ENCODE data around the gene THNSL1. TPM values are rescaled to one million over a fixed set of nuclear protein-coding genes. Genes with fewer than 3 reads are reported as not detected.

The THNSL1 gene
- total and polyA plus RNA-seq, 2 donors (not counting 1 experiment from before 2014, with no cell fraction given) = 1.6 to 4.3 TPM

DNA sequence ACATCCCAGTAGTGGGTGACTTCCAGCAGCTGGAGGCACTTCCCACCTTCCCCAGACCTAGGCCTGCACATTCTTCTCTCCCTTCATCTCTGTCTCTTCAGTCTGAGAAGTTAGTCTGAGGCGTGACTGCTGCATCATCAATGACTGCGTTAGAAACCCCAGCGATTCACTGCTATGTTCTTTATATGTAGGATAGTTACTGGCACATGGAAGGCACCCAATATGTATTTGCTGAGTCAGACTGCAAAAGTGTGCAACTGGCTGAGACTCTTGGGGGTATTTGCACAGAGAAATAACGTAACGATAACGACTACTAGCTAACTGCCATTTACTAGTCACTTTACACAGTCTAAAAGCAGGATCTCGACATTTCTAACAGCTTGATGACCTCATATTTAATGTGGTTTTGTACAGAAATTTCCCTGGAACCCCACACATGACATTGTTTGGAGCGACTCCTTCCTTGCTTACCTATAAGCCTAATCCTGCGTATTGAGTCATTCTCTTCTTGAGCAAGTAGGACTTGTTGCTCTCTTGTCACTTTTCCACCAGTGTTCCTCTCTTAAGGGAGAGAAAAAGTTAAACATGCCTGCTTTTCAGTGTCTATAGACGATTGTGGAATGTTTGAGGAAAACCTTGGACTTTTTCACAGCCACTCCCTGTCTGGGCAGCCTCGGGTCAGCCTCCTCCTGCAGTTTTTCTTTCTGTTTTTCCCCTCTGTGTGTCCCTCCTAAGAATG is 45.5 kb downstream of the THNSL1 start:
- Histone ChIP-seq H4K20me1 (ENCODE audit: control insufficient read depth, extremely low read depth, insufficient read depth, low read length) (no peaks in the 10 kb centered on the region), H3K4me2 (ENCODE audit: extremely low read depth, insufficient read depth, low read length) (no peak overlapping the region), H3K79me2 (ENCODE audit: control insufficient read depth, insufficient read depth, low read length) (no peaks in the 10 kb centered on the region), H3K27me3 (ENCODE audit: control insufficient read depth, insufficient read depth, low read length) (no peaks in the 10 kb centered on the region), H3K9me3 (ENCODE audit: control insufficient read depth, insufficient read depth, low read depth, low read length) (no peaks in the 10 kb centered on the region), H3K9ac (ENCODE audit: insufficient read depth, low read length) (no peak overlapping the region), H3K36me3 (ENCODE audit: control insufficient read depth, insufficient read depth, low read length) (no peaks in the 10 kb centered on the region), H3K4me1 (ENCODE audit: control insufficient read depth, extremely low read depth, insufficient read depth, low read length) (no peaks in the 10 kb centered on the region), H3K27ac (ENCODE audit: insufficient read depth, low read length) (no peak overlapping the region), H2AFZ (ENCODE audit: low read length) (no peak overlapping the region), H3K4me3 (replicated peaks in 1 of 4; ENCODE audit: control extremely low read depth in 1 of 4, insufficient read depth in 1 of 4, low read depth in 3 of 4, low read length in 4 of 4) (no peak overlapping the region)
- no peak for TF ChIP-seq CTCF (conservative IDR thresholded peaks at IDR 0.05 in 1 of 2, IDR thresholded peaks at IDR 0.05 in 1 of 2; ENCODE audit: low read depth in 1 of 2, low read length in 2 of 2)
- no peak for TF ChIP-seq EZH2 (IDR thresholded peaks at IDR 0.05; ENCODE audit: low read length, missing control alignments)
- DNase-seq (ENCODE audit: low read depth in 2 of 2) = peak in 1 of 2 donors; percentile 78

- H3K36me3 ChIP-seq (ENCODE audit: control insufficient read depth, insufficient read depth, low read length) = no peaks in the 10 kb centered on the region
- no peak for DNase-seq (ENCODE audit: low read depth in 2 of 2)
- H3K79me2 ChIP-seq (ENCODE audit: control insufficient read depth, insufficient read depth, low read length) = no peaks in the 10 kb centered on the region
- H3K4me3 ChIP-seq (replicated peaks in 1 of 4; ENCODE audit: control extremely low read depth in 1 of 4, insufficient read depth in 1 of 4, low read depth in 3 of 4, low read length in 4 of 4) = no peak overlapping the region
- H3K27me3 ChIP-seq (ENCODE audit: control insufficient read depth, insufficient read depth, low read length) = no peaks in the 10 kb centered on the region
- no peaks in the 10 kb centered on the region for H3K4me1 ChIP-seq (ENCODE audit: control insufficient read depth, extremely low read depth, insufficient read depth, low read length)
- H2AFZ ChIP-seq (ENCODE audit: low read length) = no peak overlapping the region
- H3K9me3 ChIP-seq (ENCODE audit: control insufficient read depth, insufficient read depth, low read depth, low read length) = no peaks in the 10 kb centered on the region
- no peaks in the 10 kb centered on the region for H4K20me1 ChIP-seq (ENCODE audit: control insufficient read depth, extremely low read depth, insufficient read depth, low read length)
- H3K9ac ChIP-seq (ENCODE audit: insufficient read depth, low read length) = no peak overlapping the region
- H3K27ac ChIP-seq (ENCODE audit: insufficient read depth, low read length) = no peak overlapping the region
- TF ChIP-seq EZH2 (IDR thresholded peaks at IDR 0.05; ENCODE audit: low read length, missing control alignments) (no peak), CTCF (conservative IDR thresholded peaks at IDR 0.05 in 1 of 2, IDR thresholded peaks at IDR 0.05 in 1 of 2; ENCODE audit: low read depth in 1 of 2, low read length in 2 of 2) (no peak)
- no peak overlapping the region for H3K4me2 ChIP-seq (ENCODE audit: extremely low read depth, insufficient read depth, low read length)
Observed at GRCh38 chr10:25063157-25063556, 46.7 kb downstream of the THNSL1 start.

GRCh38 chr10:25063644-25064043 is 47.2 kb downstream of the THNSL1 start:
- no peaks in the 10 kb centered on the region for H4K20me1 ChIP-seq (ENCODE audit: control insufficient read depth, extremely low read depth, insufficient read depth, low read length)
- TF ChIP-seq EZH2 (IDR thresholded peaks at IDR 0.05; ENCODE audit: low read length, missing control alignments) = no peak
- TF ChIP-seq CTCF (conservative IDR thresholded peaks at IDR 0.05 in 1 of 2, IDR thresholded peaks at IDR 0.05 in 1 of 2; ENCODE audit: low read depth in 1 of 2, low read length in 2 of 2) = no peak
- DNase-seq (ENCODE audit: low read depth in 2 of 2) = no peak
- H3K4me1 ChIP-seq (ENCODE audit: control insufficient read depth, extremely low read depth, insufficient read depth, low read length) = no peaks in the 10 kb centered on the region
- no peaks in the 10 kb centered on the region for H3K9me3 ChIP-seq (ENCODE audit: control insufficient read depth, insufficient read depth, low read depth, low read length)
- H3K4me2 ChIP-seq (ENCODE audit: extremely low read depth, insufficient read depth, low read length) = no peak overlapping the region
- no peak overlapping the region for H2AFZ ChIP-seq (ENCODE audit: low read length)
- H3K4me3 ChIP-seq (replicated peaks in 1 of 4; ENCODE audit: control extremely low read depth in 1 of 4, insufficient read depth in 1 of 4, low read depth in 3 of 4, low read length in 4 of 4) = no peak overlapping the region
- no peak overlapping the region for H3K27ac ChIP-seq (ENCODE audit: insufficient read depth, low read length)
- H3K9ac ChIP-seq (ENCODE audit: insufficient read depth, low read length) = no peak overlapping the region
- H3K27me3 ChIP-seq (ENCODE audit: control insufficient read depth, insufficient read depth, low read length) = no peaks in the 10 kb centered on the region
- no peaks in the 10 kb centered on the region for H3K36me3 ChIP-seq (ENCODE audit: control insufficient read depth, insufficient read depth, low read length)
- no peaks in the 10 kb centered on the region for H3K79me2 ChIP-seq (ENCODE audit: control insufficient read depth, insufficient read depth, low read length)
